ENCODE data around the gene ERBB2. TPM values are rescaled to one million over a fixed set of nuclear protein-coding genes. Genes with fewer than 3 reads are reported as not detected.
"Not testable (repeated sequence)": the region's sequence is repeated elsewhere in the genome, so short reads cannot be mapped to it uniquely, and the experiment has no call there.

The ERBB2 gene
- total and polyA plus RNA-seq, 4 donors: 32.2 to 130 (median 79.5) TPM

- DNase-seq: no peak
- no peak for ATAC-seq (ENCODE audit: insufficient read depth, low FRiP score)
- Histone ChIP-seq H3K27ac (ENCODE audit: low read depth in 1 of 2, low read length in 1 of 2) (no peak overlapping the region), H3K36me3 (ENCODE audit: control insufficient read depth in 4 of 4, insufficient read depth in 4 of 4, low read length in 4 of 4) (peaks cover 4 to 36% (median 29%) of the 10 kb centered on the region in 4 donors), H3K9ac (ENCODE audit: insufficient read depth in 1 of 2, low read length in 2 of 2) (no peak overlapping the region), H3K27me3 (ENCODE audit: control insufficient read depth in 3 of 3, insufficient read depth in 3 of 3, low read length in 2 of 3) (no peaks in the 10 kb centered on the region), H3K4me3 (no peak overlapping the region), H3K4me1 (ENCODE audit: control insufficient read depth in 5 of 5, insufficient read depth in 5 of 5, low read length in 5 of 5) (no peaks in the 10 kb centered on the region), H3K9me3 (ENCODE audit: control insufficient read depth in 4 of 4, insufficient read depth in 3 of 4, low read length in 3 of 4) (no peaks in the 10 kb centered on the region)
- TF ChIP-seq, protein P1, sequence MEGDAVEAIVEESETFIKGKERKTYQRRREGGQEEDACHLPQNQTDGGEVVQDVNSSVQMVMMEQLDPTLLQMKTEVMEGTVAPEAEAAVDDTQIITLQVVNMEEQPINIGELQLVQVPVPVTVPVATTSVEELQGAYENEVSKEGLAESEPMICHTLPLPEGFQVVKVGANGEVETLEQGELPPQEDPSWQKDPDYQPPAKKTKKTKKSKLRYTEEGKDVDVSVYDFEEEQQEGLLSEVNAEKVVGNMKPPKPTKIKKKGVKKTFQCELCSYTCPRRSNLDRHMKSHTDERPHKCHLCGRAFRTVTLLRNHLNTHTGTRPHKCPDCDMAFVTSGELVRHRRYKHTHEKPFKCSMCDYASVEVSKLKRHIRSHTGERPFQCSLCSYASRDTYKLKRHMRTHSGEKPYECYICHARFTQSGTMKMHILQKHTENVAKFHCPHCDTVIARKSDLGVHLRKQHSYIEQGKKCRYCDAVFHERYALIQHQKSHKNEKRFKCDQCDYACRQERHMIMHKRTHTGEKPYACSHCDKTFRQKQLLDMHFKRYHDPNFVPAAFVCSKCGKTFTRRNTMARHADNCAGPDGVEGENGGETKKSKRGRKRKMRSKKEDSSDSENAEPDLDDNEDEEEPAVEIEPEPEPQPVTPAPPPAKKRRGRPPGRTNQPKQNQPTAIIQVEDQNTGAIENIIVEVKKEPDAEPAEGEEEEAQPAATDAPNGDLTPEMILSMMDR (IDR thresholded peaks at IDR 0.05; ENCODE audit: control extremely low read depth, extremely low read depth): no peak
- 87 to 88% methylated on average over 34 of the region's 34 CpGs for WGBS, 2 donors
Observed at GRCh38 chr17:39722965-39723848, 23.3 kb downstream of the ERBB2 start.

DNA sequence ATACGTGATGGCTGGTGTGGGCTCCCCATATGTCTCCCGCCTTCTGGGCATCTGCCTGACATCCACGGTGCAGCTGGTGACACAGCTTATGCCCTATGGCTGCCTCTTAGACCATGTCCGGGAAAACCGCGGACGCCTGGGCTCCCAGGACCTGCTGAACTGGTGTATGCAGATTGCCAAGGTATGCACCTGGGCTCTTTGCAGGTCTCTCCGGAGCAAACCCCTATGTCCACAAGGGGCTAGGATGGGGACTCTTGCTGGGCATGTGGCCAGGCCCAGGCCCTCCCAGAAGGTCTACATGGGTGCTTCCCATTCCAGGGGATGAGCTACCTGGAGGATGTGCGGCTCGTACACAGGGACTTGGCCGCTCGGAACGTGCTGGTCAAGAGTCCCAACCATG, 24.9 kb downstream of the ERBB2 start:
- no peaks in the 10 kb centered on the region for H3K9me3 ChIP-seq (ENCODE audit: control insufficient read depth in 4 of 4, insufficient read depth in 3 of 4, low read length in 3 of 4)
- peaks cover 0 to 5% (median 2%) of the 10 kb centered on the region in 5 donors for H3K4me1 ChIP-seq (ENCODE audit: control insufficient read depth in 5 of 5, insufficient read depth in 5 of 5, low read length in 5 of 5)
- 95 to 98% methylated on average over 13 of the region's 13 CpGs for WGBS, 2 donors
- no peaks in the 10 kb centered on the region for H3K27me3 ChIP-seq (ENCODE audit: control insufficient read depth in 3 of 3, insufficient read depth in 3 of 3, low read length in 2 of 3)
- no peak overlapping the region for H3K4me3 ChIP-seq
- H3K36me3 ChIP-seq (ENCODE audit: control insufficient read depth in 4 of 4, insufficient read depth in 4 of 4, low read length in 4 of 4): peaks cover 1 to 36% (median 25%) of the 10 kb centered on the region in 4 donors
- ATAC-seq (ENCODE audit: insufficient read depth, low FRiP score) (no peak), DNase-seq (no peak)
- H3K27ac ChIP-seq (ENCODE audit: low read depth in 1 of 2, low read length in 1 of 2): no peak overlapping the region
- no peak overlapping the region for H3K9ac ChIP-seq (ENCODE audit: insufficient read depth in 1 of 2, low read length in 2 of 2)
- TF ChIP-seq, protein P1 (IDR thresholded peaks at IDR 0.05; ENCODE audit: control extremely low read depth, extremely low read depth): no peak

GRCh38 chr17:39725923-39726322, 26.1 kb downstream of the ERBB2 start:
- ATAC-seq (ENCODE audit: insufficient read depth, low FRiP score); H3K9ac ChIP-seq (ENCODE audit: insufficient read depth in 1 of 2, low read length in 2 of 2); H3K4me1 ChIP-seq (ENCODE audit: control insufficient read depth in 5 of 5, insufficient read depth in 5 of 5, low read length in 5 of 5); DNase-seq; H3K27ac ChIP-seq (ENCODE audit: low read depth in 1 of 2, low read length in 1 of 2); H3K4me3 ChIP-seq; H3K9me3 ChIP-seq (ENCODE audit: control insufficient read depth in 4 of 4, insufficient read depth in 3 of 4, low read length in 3 of 4); H3K27me3 ChIP-seq (ENCODE audit: control insufficient read depth in 3 of 3, insufficient read depth in 3 of 3, low read length in 2 of 3): not testable (repeated sequence)
- 89 to 97% methylated on average over 1 of the region's 1 CpG for WGBS, 2 donors
- H3K36me3 ChIP-seq (ENCODE audit: control insufficient read depth in 4 of 4, insufficient read depth in 4 of 4, low read length in 4 of 4): peaks cover 0 to 29% (median 18%) of the 10 kb centered on the region in 4 donors

GRCh38 chr17:39726617-39727016, 26.8 kb downstream of the ERBB2 start:
- TF ChIP-seq, protein P1 (IDR thresholded peaks at IDR 0.05; ENCODE audit: control extremely low read depth, extremely low read depth): no peak
- H3K36me3 ChIP-seq (ENCODE audit: control insufficient read depth in 4 of 4, insufficient read depth in 4 of 4, low read length in 4 of 4): peaks cover 0 to 28% (median 16%) of the 10 kb centered on the region in 4 donors
- H3K4me3 ChIP-seq: no peak overlapping the region
- H3K9me3 ChIP-seq (ENCODE audit: control insufficient read depth in 4 of 4, insufficient read depth in 3 of 4, low read length in 3 of 4): no peaks in the 10 kb centered on the region
- peaks cover 0 to 7% (median 6%) of the 10 kb centered on the region in 5 donors for H3K4me1 ChIP-seq (ENCODE audit: control insufficient read depth in 5 of 5, insufficient read depth in 5 of 5, low read length in 5 of 5)
- no peak overlapping the region for H3K27ac ChIP-seq (ENCODE audit: low read depth in 1 of 2, low read length in 1 of 2)
- WGBS, 2 donors: 95 to 96% methylated on average over 9 of the region's 9 CpGs
- ATAC-seq (ENCODE audit: insufficient read depth, low FRiP score) (no peak), DNase-seq (no peak)
- H3K27me3 ChIP-seq (ENCODE audit: control insufficient read depth in 3 of 3, insufficient read depth in 3 of 3, low read length in 2 of 3): no peaks in the 10 kb centered on the region
- no peak overlapping the region for H3K9ac ChIP-seq (ENCODE audit: insufficient read depth in 1 of 2, low read length in 2 of 2)

Measured in lung (tissue), 12 donors.